Measurements from ENCODE around the gene ZNF655. TPM values are rescaled to one million over a fixed set of nuclear protein-coding genes. Genes with fewer than 3 reads are reported as not detected.

Gene ZNF655
- total and polyA plus RNA-seq, 2 of the 8 experiments (the other 6 are each of a cell fraction or from before 2014, with no cell fraction given), result 27.1 to 37.8 TPM

- no peak for TF ChIP-seq CBX5 (IDR thresholded peaks at IDR 0.05; ENCODE audit: low read depth, low read length)
- TF ChIP-seq SIN3A (conservative IDR thresholded peaks at IDR 0.05 in 1 of 2, IDR thresholded peaks at IDR 0.05 in 1 of 2; ENCODE audit: low read depth in 1 of 2, low read length in 2 of 2), result no peak
- TF ChIP-seq SRF (IDR thresholded peaks at IDR 0.05; ENCODE audit: low read depth, low read length), result no peak
- TF ChIP-seq TBP (IDR thresholded peaks at IDR 0.05; ENCODE audit: low read depth, low read length), result peak; percentile 9; the same call in 1 of the 2 replicates
- TF ChIP-seq, protein P1, sequence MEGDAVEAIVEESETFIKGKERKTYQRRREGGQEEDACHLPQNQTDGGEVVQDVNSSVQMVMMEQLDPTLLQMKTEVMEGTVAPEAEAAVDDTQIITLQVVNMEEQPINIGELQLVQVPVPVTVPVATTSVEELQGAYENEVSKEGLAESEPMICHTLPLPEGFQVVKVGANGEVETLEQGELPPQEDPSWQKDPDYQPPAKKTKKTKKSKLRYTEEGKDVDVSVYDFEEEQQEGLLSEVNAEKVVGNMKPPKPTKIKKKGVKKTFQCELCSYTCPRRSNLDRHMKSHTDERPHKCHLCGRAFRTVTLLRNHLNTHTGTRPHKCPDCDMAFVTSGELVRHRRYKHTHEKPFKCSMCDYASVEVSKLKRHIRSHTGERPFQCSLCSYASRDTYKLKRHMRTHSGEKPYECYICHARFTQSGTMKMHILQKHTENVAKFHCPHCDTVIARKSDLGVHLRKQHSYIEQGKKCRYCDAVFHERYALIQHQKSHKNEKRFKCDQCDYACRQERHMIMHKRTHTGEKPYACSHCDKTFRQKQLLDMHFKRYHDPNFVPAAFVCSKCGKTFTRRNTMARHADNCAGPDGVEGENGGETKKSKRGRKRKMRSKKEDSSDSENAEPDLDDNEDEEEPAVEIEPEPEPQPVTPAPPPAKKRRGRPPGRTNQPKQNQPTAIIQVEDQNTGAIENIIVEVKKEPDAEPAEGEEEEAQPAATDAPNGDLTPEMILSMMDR (IDR thresholded peaks at IDR 0.05; ENCODE audit: control extremely low read depth in 1 of 3, insufficient read depth in 1 of 3, low read depth in 1 of 3, low read length in 3 of 3), result peak; percentile 59 to 67 (median 64)
- TF ChIP-seq GABPA (IDR thresholded peaks at IDR 0.05; ENCODE audit: borderline replicate concordance, insufficient read depth, low read length), result peak; percentile 51; the same call in 1 of the 2 replicates
- peak; percentile 67 to 89; a peak in 1 of 4 replicates for TF ChIP-seq HDAC2 (IDR thresholded peaks at IDR 0.05; ENCODE audit: borderline replicate concordance in 1 of 2, low read depth in 2 of 2, low read length in 2 of 2)
- TF ChIP-seq POLR2AphosphoS5 (IDR thresholded peaks at IDR 0.05; ENCODE audit: low read depth, low read length), result peak; percentile 77; the same call in 1 of the 2 replicates
- no peak for TF ChIP-seq NRF1 (IDR thresholded peaks at IDR 0.05; ENCODE audit: low read depth, low read length)
- no peak for TF ChIP-seq CEBPB (IDR thresholded peaks at IDR 0.05; ENCODE audit: low read depth, low read length)
- TF ChIP-seq ZNF274 (IDR thresholded peaks at IDR 0.05; ENCODE audit: borderline replicate concordance, extremely low read depth, low read length), result no peak
- peak; percentile 47 to 62; a peak in 3 of 4 replicates for TF ChIP-seq RAD21 (IDR thresholded peaks at IDR 0.05 in 1 of 2, conservative IDR thresholded peaks at IDR 0.05 in 1 of 2; ENCODE audit: low read depth in 2 of 2, low read length in 2 of 2)
- no peak for TF ChIP-seq KDM5A (IDR thresholded peaks at IDR 0.05; ENCODE audit: low read length)
- no peak for TF ChIP-seq ATF2 (IDR thresholded peaks at IDR 0.05; ENCODE audit: low read length)
- TF ChIP-seq, protein P2, sequence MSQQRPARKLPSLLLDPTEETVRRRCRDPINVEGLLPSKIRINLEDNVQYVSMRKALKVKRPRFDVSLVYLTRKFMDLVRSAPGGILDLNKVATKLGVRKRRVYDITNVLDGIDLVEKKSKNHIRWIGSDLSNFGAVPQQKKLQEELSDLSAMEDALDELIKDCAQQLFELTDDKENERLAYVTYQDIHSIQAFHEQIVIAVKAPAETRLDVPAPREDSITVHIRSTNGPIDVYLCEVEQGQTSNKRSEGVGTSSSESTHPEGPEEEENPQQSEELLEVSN (IDR thresholded peaks at IDR 0.05), result peak; percentile 48
- no peak for TF ChIP-seq MAFK (IDR thresholded peaks at IDR 0.05; ENCODE audit: low read depth, low read length)
- no peak for TF ChIP-seq SIRT6 (IDR thresholded peaks at IDR 0.05; ENCODE audit: low read length)
- no peak for TF ChIP-seq CHD1 (IDR thresholded peaks at IDR 0.05; ENCODE audit: low read depth, low read length)
Measured at GRCh38 chr7:99579956-99580777, 21.7 kb downstream of the ZNF655 start (continued).

Measured in H1 (cell line).